ENCODE results near the gene LCLAT1.

- no peak for TF ChIP-seq ZNF23 (tag by site-specific recombination; IDR thresholded peaks at IDR 0.05; ENCODE audit: borderline replicate concordance)
- no peak for TF ChIP-seq CTCF (tag by site-specific recombination; IDR thresholded peaks at IDR 0.05)
- no peak for TF ChIP-seq MYNN (tag by site-specific recombination; IDR thresholded peaks at IDR 0.05; ENCODE audit: borderline replicate concordance)
Measured at GRCh38 chr2:30622452-30622851, 175.4 kb downstream of the LCLAT1 start.

Measured in HEK293 (cell line).